GM13976 (cell line): ENCODE data around the gene TRIO.

ENCODE experiments used
- DNase-seq: peaks from one replicate; pipeline ENCODE4 v3.0.0; 2012; ENCODE audit warnings: low spot score
- in situ Hi-C: fragments of 300-500 bp; cut with MboI; formaldehyde crosslinking; loops from one replicate; pipeline ENCODE4 v1.12.0; 2022; ENCODE audit warnings: low sequenced_read_pairs, mixed read lengths, inconsistent platforms; ENCODE audit not compliant: unreplicated experiment
- TF ChIP-seq, protein P1 (sequence below): IDR thresholded peaks from 2 replicates; pipeline ENCODE4 v1.5.1; 2012; ENCODE audit warnings: borderline replicate concordance, mild to moderate bottlenecking; ENCODE audit not compliant: insufficient read depth; ENCODE audit errors: extremely low read depth, missing control alignments, control extremely low read depth

The TRIO gene

DNA sequence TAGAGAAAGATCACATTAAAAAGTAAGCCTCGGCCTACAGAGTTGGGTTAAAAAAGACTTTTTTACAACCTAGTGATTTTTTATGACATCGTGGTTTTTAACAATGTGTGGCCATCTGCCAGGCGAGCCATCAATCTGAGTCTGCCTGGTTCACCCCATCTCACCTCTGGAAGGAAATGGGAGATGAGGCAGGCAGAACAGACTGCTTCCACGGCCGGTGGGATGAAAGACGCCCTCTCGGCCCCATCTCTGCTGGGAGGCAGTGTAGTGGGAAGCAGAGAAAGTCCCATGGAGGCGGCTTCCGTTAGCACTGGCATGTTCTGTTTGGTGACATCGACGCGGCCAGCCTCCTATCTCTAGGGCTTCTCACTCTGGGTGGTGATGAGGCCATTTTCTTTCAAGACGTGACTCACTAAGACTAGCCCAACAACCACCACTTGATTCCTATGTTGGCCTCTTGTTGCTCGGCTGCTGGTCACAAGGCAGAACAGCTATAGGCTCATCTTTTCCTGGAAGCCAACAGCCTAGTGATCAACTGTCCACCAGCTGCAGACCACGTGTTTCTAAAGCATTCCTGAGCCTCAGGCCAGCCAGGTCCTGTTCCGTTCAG is 306.0 kb downstream of the TRIO start:
- no peak for DNase-seq
- TF ChIP-seq, protein P1, sequence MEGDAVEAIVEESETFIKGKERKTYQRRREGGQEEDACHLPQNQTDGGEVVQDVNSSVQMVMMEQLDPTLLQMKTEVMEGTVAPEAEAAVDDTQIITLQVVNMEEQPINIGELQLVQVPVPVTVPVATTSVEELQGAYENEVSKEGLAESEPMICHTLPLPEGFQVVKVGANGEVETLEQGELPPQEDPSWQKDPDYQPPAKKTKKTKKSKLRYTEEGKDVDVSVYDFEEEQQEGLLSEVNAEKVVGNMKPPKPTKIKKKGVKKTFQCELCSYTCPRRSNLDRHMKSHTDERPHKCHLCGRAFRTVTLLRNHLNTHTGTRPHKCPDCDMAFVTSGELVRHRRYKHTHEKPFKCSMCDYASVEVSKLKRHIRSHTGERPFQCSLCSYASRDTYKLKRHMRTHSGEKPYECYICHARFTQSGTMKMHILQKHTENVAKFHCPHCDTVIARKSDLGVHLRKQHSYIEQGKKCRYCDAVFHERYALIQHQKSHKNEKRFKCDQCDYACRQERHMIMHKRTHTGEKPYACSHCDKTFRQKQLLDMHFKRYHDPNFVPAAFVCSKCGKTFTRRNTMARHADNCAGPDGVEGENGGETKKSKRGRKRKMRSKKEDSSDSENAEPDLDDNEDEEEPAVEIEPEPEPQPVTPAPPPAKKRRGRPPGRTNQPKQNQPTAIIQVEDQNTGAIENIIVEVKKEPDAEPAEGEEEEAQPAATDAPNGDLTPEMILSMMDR = no peak
- in situ Hi-C loops = no loop called here

DNA sequence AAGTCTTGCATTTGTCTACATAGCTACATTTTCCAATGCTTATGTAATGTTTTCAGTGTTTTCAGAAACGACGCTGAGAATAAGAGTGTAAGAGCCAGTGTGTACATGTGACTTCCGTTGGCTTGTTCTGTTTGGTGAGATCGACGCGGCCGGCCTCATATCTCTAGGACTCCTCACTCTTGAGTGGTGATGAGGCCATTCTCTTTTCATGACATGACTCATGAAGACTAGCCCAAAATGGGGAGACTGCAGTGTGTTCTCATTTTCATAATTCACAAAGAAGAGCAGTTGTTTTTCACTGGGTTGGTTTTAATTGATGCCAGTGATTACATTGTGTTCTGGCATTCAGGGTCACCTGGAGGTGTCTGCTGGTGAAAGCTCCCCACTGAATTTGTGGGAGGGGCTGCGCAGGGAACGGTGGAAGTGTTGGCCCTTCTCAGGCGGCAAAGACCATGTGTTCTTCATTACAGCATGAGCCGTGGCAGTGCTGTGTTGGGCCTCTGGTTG is 306.9 kb downstream of the TRIO start:
- in situ Hi-C loops = no loop called here
- DNase-seq = no peak
- TF ChIP-seq, protein P1 = no peak

DNA sequence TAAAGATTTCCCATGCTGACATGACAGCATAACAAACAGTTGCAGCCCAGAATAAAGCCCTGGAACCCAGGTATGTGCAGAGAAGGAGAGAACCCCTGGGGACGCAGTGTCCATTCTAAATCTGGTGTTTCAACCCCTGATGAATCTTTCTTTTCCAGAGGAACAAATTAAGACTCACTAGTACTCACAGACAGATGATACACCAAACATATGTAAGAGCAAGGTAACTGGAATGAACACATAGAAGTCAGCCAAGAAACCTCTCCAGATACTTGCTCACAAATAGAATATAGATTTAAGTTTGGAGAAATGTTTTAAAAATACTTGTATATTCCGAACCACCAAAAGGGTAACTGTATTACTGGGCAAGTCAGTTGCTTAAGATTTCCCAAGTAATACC is 307.6 kb downstream of the TRIO start:
- TF ChIP-seq, protein P1 = no peak
- DNase-seq = no peak
- in situ Hi-C loops = no loop called here

DNA sequence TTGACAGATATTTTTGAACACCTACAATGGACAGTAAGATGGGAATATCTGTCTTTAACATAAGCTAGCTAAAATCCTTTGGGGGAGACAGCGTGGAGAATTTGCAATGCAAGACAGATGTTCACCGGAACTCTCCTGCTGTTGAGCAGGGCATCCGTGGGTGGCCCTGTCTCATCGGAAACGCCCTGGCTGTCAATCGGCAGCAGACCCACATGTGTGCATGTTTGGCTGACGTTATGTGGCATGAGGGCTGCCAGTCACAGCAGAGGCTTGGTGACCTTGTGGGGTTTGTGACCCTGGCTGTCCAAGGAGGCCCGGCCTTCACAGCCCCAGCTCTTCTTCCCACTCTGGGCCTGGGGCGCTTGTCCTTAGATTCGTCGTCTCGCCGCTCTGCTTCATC is 308.7 kb downstream of the TRIO start:
- TF ChIP-seq, protein P1 = no peak
- no peak for DNase-seq
- in situ Hi-C loops = no loop called here

DNA sequence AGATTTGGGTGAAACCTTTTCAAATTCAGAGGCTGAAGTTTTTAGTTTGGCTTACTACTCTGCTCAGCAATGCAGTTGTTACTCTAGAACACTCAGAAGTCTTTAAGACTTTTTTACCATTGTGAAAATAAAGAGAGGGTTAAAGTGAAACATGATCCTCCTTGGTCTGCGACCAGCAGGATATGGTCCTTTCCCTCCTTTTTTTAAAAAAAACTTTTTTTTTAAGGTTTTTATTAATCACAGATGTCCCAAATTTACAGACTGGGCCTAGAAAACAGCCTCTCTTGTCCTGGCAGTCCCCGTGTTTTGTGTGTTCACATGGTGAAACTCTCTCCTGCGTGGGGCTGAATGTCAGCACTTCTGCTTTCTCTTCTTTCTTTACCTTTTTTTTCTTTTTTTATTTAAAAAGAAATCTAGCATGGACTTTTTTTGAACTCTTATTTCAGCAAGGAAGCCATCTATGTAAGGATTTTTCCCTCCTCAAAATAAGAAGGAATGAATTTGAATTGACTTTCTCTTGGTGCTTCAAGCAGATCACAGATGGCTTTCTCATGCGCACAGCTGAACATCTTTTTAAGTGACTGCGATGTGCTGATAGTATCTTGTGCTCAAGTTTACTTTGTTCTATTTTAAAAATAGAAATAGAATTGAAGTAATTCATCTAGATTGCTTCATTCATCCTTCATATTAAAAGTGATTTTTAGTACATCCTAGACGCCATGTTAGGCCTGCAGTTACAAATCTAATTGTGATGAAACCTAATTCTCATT is 309.7 kb downstream of the TRIO start:
- in situ Hi-C loops = no loop called here
- no peak for DNase-seq
- TF ChIP-seq, protein P1 = no peak

DNA sequence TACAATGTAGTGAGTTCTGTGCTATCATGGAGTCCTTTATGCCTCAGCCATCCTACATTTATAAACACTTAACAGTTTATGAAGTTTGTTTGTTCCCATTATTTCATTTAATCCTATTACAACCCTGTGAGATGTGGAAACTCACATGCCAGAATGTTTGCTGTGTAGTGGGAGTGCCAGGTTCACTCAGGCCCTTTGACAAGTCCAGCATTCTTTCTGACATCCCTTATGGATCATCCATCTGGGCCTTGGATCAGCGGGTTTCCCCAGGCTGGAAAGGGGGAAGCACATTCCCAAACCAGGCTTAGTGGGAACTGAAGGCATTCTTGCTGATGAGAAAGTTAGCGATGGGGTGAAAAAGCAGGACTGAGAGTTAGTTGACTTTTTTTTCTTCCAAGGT is 310.3 kb downstream of the TRIO start:
- in situ Hi-C loops = no loop called here
- no peak for DNase-seq
- TF ChIP-seq, protein P1 = no peak
